HepG2 (cell line): ENCODE data around the gene ARHGAP26. TPM values are rescaled to one million over a fixed set of nuclear protein-coding genes. Genes with fewer than 3 reads are reported as not detected.

Experiments
- ATAC-seq: fragments of 200-7000 bp; cut with Tn5 transposase; 3 replicates; pipeline ENCODE4 v1.9.1; 2020; ENCODE audit warnings: mild to moderate bottlenecking, moderate library complexity
- BruUV-seq: library from RNA; stranded (reverse); fragments of 400-500 nt; replicated peaks from 2 replicates; lab custom pipeline; 2021; lab: Mats Ljungman, UMichigan
- CTCF ChIA-PET: fragments of 300-600 bp; formaldehyde crosslinking; extraction: SDS; loops from one replicate; lab custom pipeline; 2021; ENCODE audit warnings: low total read pairs, inconsistent platforms, low intra/inter-chr PET ratio; lab: Yijun Ruan, JAX
- POLR2A ChIA-PET: fragments of 350-600 bp; sonication (Branson Sonifier 250); formaldehyde crosslinking; loops from one replicate; lab custom pipeline; 2020; ENCODE audit warnings: antibody characterized with exemption, inconsistent platforms; lab: Yijun Ruan, JAX
- DNase-seq: peaks from one replicate; pipeline ENCODE4 v3.0.0-alpha.2; 2015; ENCODE audit warnings: low spot score
- FAIRE-seq: peaks from 3 replicates; lab custom pipeline; 2011; peaks lifted over from hg19 to GRCh38; lab: Jason Lieb, UNC
- H2AFZ ChIP-seq: one replicate; pipeline ENCODE4 v1.6.1; 2011; ENCODE audit warnings: low read length, inconsistent platforms
- H3K27ac ChIP-seq: fragments of 300-600 bp; 3 replicates; pipeline ENCODE4 v1.8.0; 2011; ENCODE audit warnings: mixed run types, mild to moderate bottlenecking, mixed read lengths, low read length, inconsistent platforms; ENCODE audit not compliant: insufficient read depth; ENCODE audit errors: extremely low read length
- H3K27me3 ChIP-seq, 2 experiments: fragments of 200-600 bp in 1 of 2; 2 replicates in 1 of 2; 3 replicates in 1 of 2; pipeline versions ENCODE4 v1.6.0 to v1.8.0; 2011; ENCODE audit warnings: low read length in 2 of 2, mild to moderate bottlenecking in 2 of 2, moderate library complexity in 2 of 2, inconsistent platforms in 1 of 2; ENCODE audit not compliant: insufficient read depth in 2 of 2, control insufficient read depth in 1 of 2
- H3K36me3 ChIP-seq, 2 experiments: fragments of 200-600 bp in 1 of 2; replicated peaks in 1 of 2; 2 replicates in 1 of 2; 3 replicates in 1 of 2; pipeline versions ENCODE4 v1.5.1 to v1.8.0; 2011; ENCODE audit warnings: low read length in 2 of 2, inconsistent platforms in 1 of 2; ENCODE audit not compliant: insufficient read depth in 2 of 2, control insufficient read depth in 1 of 2
- H3K4me1 ChIP-seq: 2 replicates; pipeline ENCODE4 v1.5.1; 2012; ENCODE audit warnings: low read length, inconsistent platforms; ENCODE audit not compliant: insufficient read depth
- H3K4me2 ChIP-seq: 2 replicates; pipeline ENCODE4 v1.6.0; 2011; ENCODE audit warnings: low read depth, low read length, inconsistent platforms
- H3K4me3 ChIP-seq, 3 experiments: fragments of 200-600 bp in 1 of 3; sonication (generic), shearing (Covaris generic) in 1 of 3; replicated peaks in 1 of 3; 2 replicates each; pipeline ENCODE4 v1.5.1; 2011 to 2016; ENCODE audit warnings: low read length in 3 of 3, inconsistent platforms in 2 of 3, low read depth in 2 of 3, mild to moderate bottlenecking in 2 of 3, control low read depth in 1 of 3, mixed read lengths in 1 of 3; ENCODE audit not compliant: insufficient read depth in 1 of 3
- H3K79me2 ChIP-seq: one replicate; pipeline ENCODE4 v1.6.1; 2011; ENCODE audit warnings: low read length, inconsistent platforms; ENCODE audit not compliant: insufficient read depth
- H3K9ac ChIP-seq: 2 replicates; pipeline ENCODE4 v1.6.0; 2011; ENCODE audit warnings: mild to moderate bottlenecking, low read depth, low read length, inconsistent platforms; ENCODE audit not compliant: insufficient read depth
- H3K9me3 ChIP-seq: 2 replicates; pipeline ENCODE4 v1.5.1; 2012; ENCODE audit warnings: mild to moderate bottlenecking, low read length
- H4K20me1 ChIP-seq: 2 replicates; pipeline ENCODE4 v1.6.0; 2011; ENCODE audit warnings: inconsistent platforms, mild to moderate bottlenecking, low read length, moderate library complexity; ENCODE audit not compliant: insufficient read depth
- FLYWCH1 ChIP-seq: sonication (generic); formaldehyde crosslinking; IDR thresholded peaks from 2 replicates; pipeline ENCODE4 v1.8.1; 2023; ENCODE audit warnings: mild to moderate bottlenecking, missing genetic modification reagents
- HDAC6 ChIP-seq: fragments of 200-600 bp; sonication (generic); IDR thresholded peaks from 2 replicates; pipeline ENCODE4 v1.7.0; 2017; ENCODE audit warnings: mild to moderate bottlenecking, antibody characterized with exemption, low read length, low read depth
- HHEX ChIP-seq: IDR thresholded peaks from 2 replicates; pipeline ENCODE4 v1.6.1; 2016; ENCODE audit warnings: control low read depth
- MEIS1 ChIP-seq: sonication (generic); formaldehyde crosslinking; IDR thresholded peaks from 2 replicates; pipeline ENCODE4 v1.9.0; 2021; ENCODE audit warnings: mild to moderate bottlenecking, missing genetic modification reagents, moderate library complexity, borderline replicate concordance
- NCOA5 ChIP-seq: sonication (generic); formaldehyde crosslinking; IDR thresholded peaks from 2 replicates; pipeline ENCODE4 v1.4.0; 2020; ENCODE audit warnings: missing genetic modification reagents
- PTBP1 ChIP-seq: fragments of 200-400 bp; formaldehyde crosslinking; IDR thresholded peaks from 2 replicates; pipeline ENCODE4 v1.6.1; 2018; ENCODE audit warnings: low read length, low read depth; ENCODE audit not compliant: poor library complexity, severe bottlenecking
- SP5 ChIP-seq: IDR thresholded peaks from 2 replicates; pipeline ENCODE4 v1.6.1; 2016; ENCODE audit warnings: low read depth, borderline replicate concordance
- TCF7 ChIP-seq: sonication (generic); IDR thresholded peaks from 2 replicates; pipeline ENCODE4 v1.6.1; 2016; ENCODE audit warnings: antibody characterized with exemption, low read depth
- TCF7L2 ChIP-seq: IDR thresholded peaks from 2 replicates; pipeline ENCODE4 v1.6.1; 2011; ENCODE audit warnings: mild to moderate bottlenecking, low read depth, low read length, moderate library complexity
- ZFP36L1 ChIP-seq: sonication (generic); formaldehyde crosslinking; IDR thresholded peaks from 2 replicates; pipeline ENCODE4 v1.8.0; 2022; ENCODE audit warnings: mild to moderate bottlenecking, missing genetic modification reagents, moderate library complexity
- ZMYM3 ChIP-seq: sonication (generic); formaldehyde crosslinking; IDR thresholded peaks from 2 replicates; pipeline ENCODE4 v1.5.1; 2020; ENCODE audit warnings: mild to moderate bottlenecking, missing genetic modification reagents
- ZNF205 ChIP-seq: IDR thresholded peaks from 2 replicates; pipeline ENCODE4 v1.6.1; 2018; ENCODE audit warnings: missing biosample characterization, missing genetic modification reagents
- ZNF264 ChIP-seq: sonication (generic); formaldehyde crosslinking; IDR thresholded peaks from 2 replicates; pipeline ENCODE4 v1.4.0; 2020; ENCODE audit warnings: missing genetic modification reagents
- ZNF33B ChIP-seq: sonication (generic); formaldehyde crosslinking; IDR thresholded peaks from 2 replicates; pipeline ENCODE4 v1.5.1; 2020; ENCODE audit warnings: mild to moderate bottlenecking, missing genetic modification reagents
- ZNF34 ChIP-seq: sonication (generic); formaldehyde crosslinking; IDR thresholded peaks from 2 replicates; pipeline ENCODE4 v1.4.0; 2020; ENCODE audit warnings: mild to moderate bottlenecking, missing genetic modification reagents, borderline replicate concordance
- WGBS: methylation state at CpG from one replicate; pipeline ENCODE4 v1.1.6; 2017; ENCODE audit warnings: low lambda C conversion rate; 5-methylcytosine and 5-hydroxymethylcytosine counted together
- in situ Hi-C: cut with HindIII; loops from 2 replicates; pipeline ENCODE4 v1.10.0; 2017; ENCODE audit warnings: low pct_unique_long_range_greater_than_20kb; ENCODE audit not compliant: extremely low pct_ligation_motif_present
- intact Hi-C: fragments of 100-400 bp; cut with micrococcal nuclease; formaldehyde crosslinking; loops from one replicate; pipeline ENCODE4 v1.10.0; 2022; ENCODE audit not compliant: unreplicated experiment
- polyA plus RNA-seq, 8 experiments: library from polyadenylated mRNA; depleted of rRNA in 3 of 8; stranded (reverse) in 7 of 8; unstranded in 1 of 8; fragments of >200 nt; fragmentation: Illumina TruSeq in 4 of 8; extraction: Trizol in 4 of 8; gene quantifications; 2 replicates each; pipeline versions ENCODE4 v1.2.1 to v1.2.3, GENCODE V29; 2011 to 2016; ENCODE audit warnings: low read depth in 4 of 8, missing spikeins in 1 of 8, mixed read lengths in 1 of 8; ENCODE audit not compliant: insufficient read depth in 1 of 8
- total RNA-seq, 5 experiments: library from RNA; depleted of rRNA; stranded (reverse); fragments of >200 nt; fragmentation: Illumina TruSeq; extraction: Trizol; gene quantifications; 2 replicates each; pipeline ENCODE4 v1.2.3, GENCODE V29; 2016; ENCODE audit warnings: low read depth in 1 of 5
- TF ChIP-seq, protein P1 (sequence below): sonication (generic); formaldehyde crosslinking; IDR thresholded peaks from 2 replicates; pipeline ENCODE4 v1.8.0; 2022; ENCODE audit warnings: mild to moderate bottlenecking, missing genetic modification reagents; ENCODE audit not compliant: insufficient replicate concordance
- TF ChIP-seq, protein P2 (sequence below): sonication (generic); formaldehyde crosslinking; IDR thresholded peaks from 2 replicates; pipeline ENCODE4 v1.4.0; 2020; ENCODE audit warnings: missing genetic modification reagents
- TF ChIP-seq, protein P3 (sequence below): sonication (generic); formaldehyde crosslinking; IDR thresholded peaks from 2 replicates; pipeline ENCODE4 v1.4.0; 2020; ENCODE audit warnings: missing genetic modification reagents, mild to moderate bottlenecking, borderline replicate concordance

ARHGAP26 gene
- total and polyA plus RNA-seq, 2 of the 13 experiments (the other 11 are each of a cell fraction or from before 2014, with no cell fraction given): 9.6 to 18.2 TPM

DNA sequence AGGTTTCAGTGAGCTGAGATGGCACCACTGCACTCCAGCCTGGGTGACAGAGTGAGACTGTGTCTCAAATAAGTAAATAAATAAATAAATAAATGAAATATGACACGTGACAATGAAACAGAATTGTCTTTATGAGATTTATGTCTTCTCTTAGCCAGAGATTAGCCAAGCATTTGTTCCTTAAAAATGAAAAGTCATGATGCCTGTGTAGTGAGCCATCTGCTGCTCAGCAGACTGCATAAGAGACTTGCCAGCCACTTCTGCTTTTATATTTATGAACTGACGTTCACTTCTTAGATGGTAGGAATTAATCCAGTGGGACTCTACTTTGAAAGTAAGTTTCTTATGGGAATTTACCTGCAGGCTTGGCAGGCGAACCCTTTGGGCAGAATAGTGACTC, 405.9 kb downstream of the ARHGAP26 start:
- ChIA-PET POLR2A (no interaction called here), CTCF (no interaction called here)
- intact Hi-C loops (no loop called here), in situ Hi-C loops (no loop called here)
- Histone ChIP-seq H2AFZ (no peak overlapping the region), H3K4me1 (peaks cover 36% of the 10 kb centered on the region), H3K9ac (no peak overlapping the region), H3K27me3 (no peaks in the 10 kb centered on the region), H3K27ac (no peak overlapping the region), H3K9me3 (no peaks in the 10 kb centered on the region), H4K20me1 (no peaks in the 10 kb centered on the region), H3K79me2 (no peaks in the 10 kb centered on the region), H3K36me3 (peaks cover 3 to 4% of the 10 kb centered on the region in 2 experiments; a peak in 2 of 5 replicates), H3K4me2 (no peak overlapping the region), H3K4me3 (no peak overlapping the region)
- BruUV-seq: no TSS peak
- ATAC-seq: no peak
- no peak for FAIRE-seq
- WGBS: 97% methylated on average over 3 of the region's 3 CpGs
- DNase-seq: no peak
- TF ChIP-seq HDAC6: no peak
- TF ChIP-seq MEIS1 (CRISPR knock-in tag): no peak
- no peak for TF ChIP-seq TCF7L2
- no peak for TF ChIP-seq ZMYM3
- TF ChIP-seq TCF7: no peak
- TF ChIP-seq ZNF33B (CRISPR knock-in tag): no peak
- no peak for TF ChIP-seq PTBP1
- TF ChIP-seq, protein P1, sequence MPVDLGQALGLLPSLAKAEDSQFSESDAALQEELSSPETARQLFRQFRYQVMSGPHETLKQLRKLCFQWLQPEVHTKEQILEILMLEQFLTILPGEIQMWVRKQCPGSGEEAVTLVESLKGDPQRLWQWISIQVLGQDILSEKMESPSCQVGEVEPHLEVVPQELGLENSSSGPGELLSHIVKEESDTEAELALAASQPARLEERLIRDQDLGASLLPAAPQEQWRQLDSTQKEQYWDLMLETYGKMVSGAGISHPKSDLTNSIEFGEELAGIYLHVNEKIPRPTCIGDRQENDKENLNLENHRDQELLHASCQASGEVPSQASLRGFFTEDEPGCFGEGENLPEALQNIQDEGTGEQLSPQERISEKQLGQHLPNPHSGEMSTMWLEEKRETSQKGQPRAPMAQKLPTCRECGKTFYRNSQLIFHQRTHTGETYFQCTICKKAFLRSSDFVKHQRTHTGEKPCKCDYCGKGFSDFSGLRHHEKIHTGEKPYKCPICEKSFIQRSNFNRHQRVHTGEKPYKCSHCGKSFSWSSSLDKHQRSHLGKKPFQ (CRISPR knock-in tag): no peak
- TF ChIP-seq FLYWCH1 (CRISPR knock-in tag): no peak
- TF ChIP-seq, protein P2, sequence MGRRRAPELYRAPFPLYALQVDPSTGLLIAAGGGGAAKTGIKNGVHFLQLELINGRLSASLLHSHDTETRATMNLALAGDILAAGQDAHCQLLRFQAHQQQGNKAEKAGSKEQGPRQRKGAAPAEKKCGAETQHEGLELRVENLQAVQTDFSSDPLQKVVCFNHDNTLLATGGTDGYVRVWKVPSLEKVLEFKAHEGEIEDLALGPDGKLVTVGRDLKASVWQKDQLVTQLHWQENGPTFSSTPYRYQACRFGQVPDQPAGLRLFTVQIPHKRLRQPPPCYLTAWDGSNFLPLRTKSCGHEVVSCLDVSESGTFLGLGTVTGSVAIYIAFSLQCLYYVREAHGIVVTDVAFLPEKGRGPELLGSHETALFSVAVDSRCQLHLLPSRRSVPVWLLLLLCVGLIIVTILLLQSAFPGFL (CRISPR knock-in tag): no peak
- TF ChIP-seq, protein P3, sequence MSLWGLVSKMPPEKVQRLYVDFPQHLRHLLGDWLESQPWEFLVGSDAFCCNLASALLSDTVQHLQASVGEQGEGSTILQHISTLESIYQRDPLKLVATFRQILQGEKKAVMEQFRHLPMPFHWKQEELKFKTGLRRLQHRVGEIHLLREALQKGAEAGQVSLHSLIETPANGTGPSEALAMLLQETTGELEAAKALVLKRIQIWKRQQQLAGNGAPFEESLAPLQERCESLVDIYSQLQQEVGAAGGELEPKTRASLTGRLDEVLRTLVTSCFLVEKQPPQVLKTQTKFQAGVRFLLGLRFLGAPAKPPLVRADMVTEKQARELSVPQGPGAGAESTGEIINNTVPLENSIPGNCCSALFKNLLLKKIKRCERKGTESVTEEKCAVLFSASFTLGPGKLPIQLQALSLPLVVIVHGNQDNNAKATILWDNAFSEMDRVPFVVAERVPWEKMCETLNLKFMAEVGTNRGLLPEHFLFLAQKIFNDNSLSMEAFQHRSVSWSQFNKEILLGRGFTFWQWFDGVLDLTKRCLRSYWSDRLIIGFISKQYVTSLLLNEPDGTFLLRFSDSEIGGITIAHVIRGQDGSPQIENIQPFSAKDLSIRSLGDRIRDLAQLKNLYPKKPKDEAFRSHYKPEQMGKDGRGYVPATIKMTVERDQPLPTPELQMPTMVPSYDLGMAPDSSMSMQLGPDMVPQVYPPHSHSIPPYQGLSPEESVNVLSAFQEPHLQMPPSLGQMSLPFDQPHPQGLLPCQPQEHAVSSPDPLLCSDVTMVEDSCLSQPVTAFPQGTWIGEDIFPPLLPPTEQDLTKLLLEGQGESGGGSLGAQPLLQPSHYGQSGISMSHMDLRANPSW (CRISPR knock-in tag): no peak
- TF ChIP-seq ZNF264 (CRISPR knock-in tag): no peak
- TF ChIP-seq HHEX: no peak
- no peak for TF ChIP-seq ZNF34 (CRISPR knock-in tag)
- TF ChIP-seq ZFP36L1: no peak
- TF ChIP-seq ZNF205 (CRISPR knock-in tag): no peak
- no peak for TF ChIP-seq NCOA5
- TF ChIP-seq SP5 (CRISPR knock-in tag): no peak
